KMS-11 (cell line): ENCODE measurements around the gene KCNE4.

Source experiments
- H2AFZ ChIP-seq: fragments of 200-600 bp; sonication (generic); 2 replicates; pipeline ENCODE4 v1.6.1; 2016; ENCODE audit warnings: antibody characterized with exemption, mixed run types, low read depth
- H3K27ac ChIP-seq: fragments of 200-600 bp; sonication (generic); 2 replicates; pipeline ENCODE4 v1.6.1; 2016; ENCODE audit warnings: mild to moderate bottlenecking, mixed run types
- H3K27me3 ChIP-seq: fragments of 200-600 bp; sonication (generic); 2 replicates; pipeline ENCODE4 v1.6.1; 2017; ENCODE audit warnings: mild to moderate bottlenecking, low read depth, mixed run types, moderate library complexity; ENCODE audit not compliant: insufficient read depth
- H3K36me3 ChIP-seq: fragments of 200-600 bp; sonication (generic); 2 replicates; pipeline ENCODE4 v1.6.1; 2017; ENCODE audit warnings: mild to moderate bottlenecking, mixed run types; ENCODE audit not compliant: insufficient read depth
- H3K4me1 ChIP-seq: fragments of 200-600 bp; sonication (generic); 2 replicates; pipeline ENCODE4 v1.6.1; 2016; ENCODE audit warnings: mild to moderate bottlenecking, low read depth, mixed run types; ENCODE audit not compliant: poor library complexity, severe bottlenecking
- H3K4me2 ChIP-seq: fragments of 200-600 bp; sonication (generic); 2 replicates; pipeline ENCODE4 v1.7.0; 2016; ENCODE audit warnings: mild to moderate bottlenecking, mixed run types
- H3K4me3 ChIP-seq: fragments of 200-600 bp; sonication (generic); IDR thresholded peaks from 2 replicates; pipeline ENCODE4 v1.6.1; 2017; ENCODE audit warnings: low read depth, low read length, mixed read lengths; ENCODE audit not compliant: insufficient read depth
- H3K79me2 ChIP-seq: fragments of 200-600 bp; sonication (generic); 2 replicates; pipeline ENCODE4 v1.6.1; 2016; ENCODE audit warnings: low read depth, mixed run types; ENCODE audit not compliant: insufficient read depth
- H3K9ac ChIP-seq: fragments of 200-600 bp; sonication (generic); 2 replicates; pipeline ENCODE4 v1.6.1; 2016; ENCODE audit warnings: mild to moderate bottlenecking, mixed run types
- H4K20me1 ChIP-seq: fragments of 200-600 bp; sonication (generic); 2 replicates; pipeline ENCODE4 v1.6.1; 2016; ENCODE audit warnings: mild to moderate bottlenecking, mixed run types; ENCODE audit not compliant: insufficient read depth
- CTCF ChIP-seq: fragments of 200-600 bp; sonication (generic); conservative IDR thresholded peaks from 2 replicates; pipeline ENCODE4 v1.6.1; 2017; ENCODE audit warnings: low read depth, mild to moderate bottlenecking, antibody characterized with exemption, low read length, moderate library complexity, mixed read lengths

The KCNE4 gene

GRCh38 chr2:223087466-223087865 is 35.5 kb downstream of the KCNE4 start:
- no peak overlapping the region for H3K9ac ChIP-seq
- no peak for TF ChIP-seq CTCF
- no peak overlapping the region for H3K4me3 ChIP-seq
- H3K4me2 ChIP-seq = no peak overlapping the region
- H3K79me2 ChIP-seq = no peaks in the 10 kb centered on the region
- no peaks in the 10 kb centered on the region for H3K36me3 ChIP-seq
- H3K27ac ChIP-seq = no peak overlapping the region
- no peaks in the 10 kb centered on the region for H4K20me1 ChIP-seq
- no peak overlapping the region for H2AFZ ChIP-seq
- no peaks in the 10 kb centered on the region for H3K4me1 ChIP-seq
- H3K27me3 ChIP-seq = no peaks in the 10 kb centered on the region

GRCh38 chr2:223088866-223089265 is 36.9 kb downstream of the KCNE4 start:
- Histone ChIP-seq H3K79me2 (no peaks in the 10 kb centered on the region), H3K27ac (no peak overlapping the region), H4K20me1 (no peaks in the 10 kb centered on the region), H3K36me3 (no peaks in the 10 kb centered on the region), H3K4me2 (no peak overlapping the region), H3K9ac (no peak overlapping the region), H2AFZ (no peak overlapping the region), H3K4me1 (no peaks in the 10 kb centered on the region), H3K4me3 (no peak overlapping the region), H3K27me3 (no peaks in the 10 kb centered on the region)
- TF ChIP-seq CTCF = no peak

- no peak overlapping the region for H3K27ac ChIP-seq
- H3K79me2 ChIP-seq = no peaks in the 10 kb centered on the region
- H3K36me3 ChIP-seq = no peaks in the 10 kb centered on the region
- no peaks in the 10 kb centered on the region for H4K20me1 ChIP-seq
- H3K4me1 ChIP-seq = no peaks in the 10 kb centered on the region
- no peak overlapping the region for H3K4me2 ChIP-seq
- no peak for TF ChIP-seq CTCF
- no peak overlapping the region for H3K9ac ChIP-seq
- H2AFZ ChIP-seq = no peak overlapping the region
- no peaks in the 10 kb centered on the region for H3K27me3 ChIP-seq
- no peak overlapping the region for H3K4me3 ChIP-seq
These were observed 38.0 kb downstream of the KCNE4 start for GRCh38 chr2:223090039-223090438.

GRCh38 chr2:223090540-223091235 is 38.7 kb downstream of the KCNE4 start:
- no peaks in the 10 kb centered on the region for H3K36me3 ChIP-seq
- no peak for TF ChIP-seq CTCF
- H3K4me1 ChIP-seq = no peaks in the 10 kb centered on the region
- H3K4me2 ChIP-seq = no peak overlapping the region
- H3K4me3 ChIP-seq = no peak overlapping the region
- H2AFZ ChIP-seq = no peak overlapping the region
- no peaks in the 10 kb centered on the region for H4K20me1 ChIP-seq
- no peaks in the 10 kb centered on the region for H3K79me2 ChIP-seq
- H3K27ac ChIP-seq = no peak overlapping the region
- H3K27me3 ChIP-seq = no peaks in the 10 kb centered on the region
- H3K9ac ChIP-seq = no peak overlapping the region
